SK-N-SH (cell line): ENCODE data around the gene BNC2.

Source experiments
- CHD2 ChIP-seq: fragments of 150-350 bp; IDR thresholded peaks from 2 replicates; pipeline ENCODE4 v1.6.1; 2018; ENCODE audit warnings: low read length; ENCODE audit not compliant: partially characterized antibody
- JUND ChIP-seq: IDR thresholded peaks from 2 replicates; pipeline ENCODE4 v1.4.0; 2012
- NFIC ChIP-seq: IDR thresholded peaks from 2 replicates; pipeline ENCODE4 v1.4.0; 2012; ENCODE audit warnings: borderline replicate concordance
- TAF1 ChIP-seq: IDR thresholded peaks from 2 replicates; pipeline ENCODE4 v1.6.1; 2012; ENCODE audit warnings: low read depth, mild to moderate bottlenecking, low read length, moderate library complexity, borderline replicate concordance
- TF ChIP-seq, protein P1 (sequence below): fragments of 200-600 bp; sonication (generic); IDR thresholded peaks from 2 replicates; pipeline ENCODE4 v1.6.1; 2017; ENCODE audit warnings: antibody characterized with exemption, mild to moderate bottlenecking, moderate library complexity

DNA sequence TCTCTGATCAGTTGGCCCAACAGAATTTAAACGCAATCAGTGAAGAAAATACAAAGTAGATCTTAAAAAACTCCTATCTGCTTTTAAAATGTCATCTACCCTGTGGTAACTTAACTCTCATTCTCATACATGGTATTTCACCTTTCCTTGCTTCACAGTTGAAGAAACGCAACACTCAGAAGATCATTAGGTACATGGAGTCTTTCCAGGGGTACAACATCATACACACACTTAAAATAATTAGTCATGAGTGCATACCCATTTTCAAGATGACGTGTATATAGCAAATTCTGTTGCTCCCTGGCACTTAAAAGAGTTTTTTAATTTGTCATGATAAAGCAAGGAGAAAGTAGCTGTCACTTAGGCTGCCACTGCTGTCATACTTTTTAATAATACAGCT is 259.9 kb downstream of the BNC2 start:
- TF ChIP-seq TAF1 (no peak), NFIC (no peak), JUND (no peak), CHD2 (no peak)
- TF ChIP-seq, protein P1, sequence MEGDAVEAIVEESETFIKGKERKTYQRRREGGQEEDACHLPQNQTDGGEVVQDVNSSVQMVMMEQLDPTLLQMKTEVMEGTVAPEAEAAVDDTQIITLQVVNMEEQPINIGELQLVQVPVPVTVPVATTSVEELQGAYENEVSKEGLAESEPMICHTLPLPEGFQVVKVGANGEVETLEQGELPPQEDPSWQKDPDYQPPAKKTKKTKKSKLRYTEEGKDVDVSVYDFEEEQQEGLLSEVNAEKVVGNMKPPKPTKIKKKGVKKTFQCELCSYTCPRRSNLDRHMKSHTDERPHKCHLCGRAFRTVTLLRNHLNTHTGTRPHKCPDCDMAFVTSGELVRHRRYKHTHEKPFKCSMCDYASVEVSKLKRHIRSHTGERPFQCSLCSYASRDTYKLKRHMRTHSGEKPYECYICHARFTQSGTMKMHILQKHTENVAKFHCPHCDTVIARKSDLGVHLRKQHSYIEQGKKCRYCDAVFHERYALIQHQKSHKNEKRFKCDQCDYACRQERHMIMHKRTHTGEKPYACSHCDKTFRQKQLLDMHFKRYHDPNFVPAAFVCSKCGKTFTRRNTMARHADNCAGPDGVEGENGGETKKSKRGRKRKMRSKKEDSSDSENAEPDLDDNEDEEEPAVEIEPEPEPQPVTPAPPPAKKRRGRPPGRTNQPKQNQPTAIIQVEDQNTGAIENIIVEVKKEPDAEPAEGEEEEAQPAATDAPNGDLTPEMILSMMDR = no peak
